Measurements from ENCODE around the gene MYBPH. TPM values are rescaled to one million over a fixed set of nuclear protein-coding genes. Genes with fewer than 3 reads are reported as not detected.

MYBPH gene
- polyA plus RNA-seq, 3 donors, result 0.04 to 0.52 (median 0.16) TPM

- intact Hi-C loops (cut with micrococcal nuclease), result no loop called here
Measured at GRCh38 chr1:203145321-203146041, 30.1 kb downstream of the MYBPH start.

GRCh38 chr1:203144661-203145060, 31.0 kb downstream of the MYBPH start:
- Mint-ChIP-seq H3K4me3 (peak overlapping the region in 1 of 2 donors; percentile 36), H3K4me1 (peaks cover 3% of the 10 kb centered on the region), H3K36me3 (no peaks in the 10 kb centered on the region), H3K27ac (no peak overlapping the region), H3K27me3 (ENCODE audit: low read depth in 3 of 3) (peaks cover under 1 to 14% (median 8%) of the 10 kb centered on the region in 3 donors), H3K9me3 (no peaks in the 10 kb centered on the region)
- Histone ChIP-seq H3K4me1 (ENCODE audit: control insufficient read depth in 1 of 2, insufficient read depth in 2 of 2, low read length in 2 of 2) (no peaks in the 10 kb centered on the region), H3K36me3 (replicated peaks in 1 of 2; ENCODE audit: control insufficient read depth in 1 of 2, insufficient read depth in 2 of 2, low read length in 2 of 2) (no peaks in the 10 kb centered on the region), H2AFZ (ENCODE audit: insufficient read depth, low read depth, low read length, poor library complexity, severe bottlenecking) (no peak overlapping the region), H3K79me2 (ENCODE audit: insufficient read depth, low read length) (no peaks in the 10 kb centered on the region), H3K9ac (ENCODE audit: insufficient read depth, low read length, poor library complexity, severe bottlenecking) (no peak overlapping the region), H3K4me2 (replicated peaks; ENCODE audit: extremely low read depth, low read length, poor library complexity, severe bottlenecking) (no peak overlapping the region), H4K20me1 (ENCODE audit: insufficient read depth, low read length) (no peaks in the 10 kb centered on the region), H3K27ac (ENCODE audit: low read depth in 1 of 2, low read length in 2 of 2) (no peak overlapping the region), H3K9me3 (replicated peaks in 1 of 2; ENCODE audit: control insufficient read depth in 1 of 2, insufficient read depth in 1 of 2, low read length in 2 of 2) (peaks cover 0 to 2% of the 10 kb centered on the region in 2 donors), H3K27me3 (ENCODE audit: control insufficient read depth in 2 of 2, insufficient read depth in 2 of 2, low read length in 2 of 2) (peaks cover 0 to 10% of the 10 kb centered on the region in 2 donors), H3K4me3 (replicated peaks in 1 of 3; ENCODE audit: low read depth in 2 of 3, low read length in 3 of 3) (no peak overlapping the region)
- 87% methylated on average over 6 of the region's 6 CpGs for WGBS (ENCODE audit: insufficient coverage)
- no peak for DNase-seq
- no peak for TF ChIP-seq CTCF (IDR thresholded peaks at IDR 0.05)
- intact Hi-C loops (cut with micrococcal nuclease), result no loop called here

More at GRCh38 chr1:203145321-203146041, 30.1 kb downstream of the MYBPH start:
- Histone ChIP-seq H3K36me3 (replicated peaks in 1 of 2; ENCODE audit: control insufficient read depth in 1 of 2, insufficient read depth in 2 of 2, low read length in 2 of 2) (no peaks in the 10 kb centered on the region), H3K27ac (ENCODE audit: low read depth in 1 of 2, low read length in 2 of 2) (no peak overlapping the region), H4K20me1 (ENCODE audit: insufficient read depth, low read length) (no peaks in the 10 kb centered on the region), H3K9me3 (replicated peaks in 1 of 2; ENCODE audit: control insufficient read depth in 1 of 2, insufficient read depth in 1 of 2, low read length in 2 of 2) (peaks cover 0 to 2% of the 10 kb centered on the region in 2 donors), H3K4me3 (replicated peaks in 1 of 3; ENCODE audit: low read depth in 2 of 3, low read length in 3 of 3) (no peak overlapping the region), H2AFZ (ENCODE audit: insufficient read depth, low read depth, low read length, poor library complexity, severe bottlenecking) (no peak overlapping the region), H3K9ac (ENCODE audit: insufficient read depth, low read length, poor library complexity, severe bottlenecking) (no peak overlapping the region), H3K79me2 (ENCODE audit: insufficient read depth, low read length) (no peaks in the 10 kb centered on the region), H3K4me2 (replicated peaks; ENCODE audit: extremely low read depth, low read length, poor library complexity, severe bottlenecking) (no peak overlapping the region), H3K4me1 (ENCODE audit: control insufficient read depth in 1 of 2, insufficient read depth in 2 of 2, low read length in 2 of 2) (no peaks in the 10 kb centered on the region), H3K27me3 (ENCODE audit: control insufficient read depth in 2 of 2, insufficient read depth in 2 of 2, low read length in 2 of 2) (peaks cover 0 to 8% of the 10 kb centered on the region in 2 donors)
- Mint-ChIP-seq H3K27me3 (ENCODE audit: low read depth in 3 of 3) (peaks cover 8 to 20% (median 8%) of the 10 kb centered on the region in 3 donors), H3K4me3 (no peak overlapping the region), H3K9me3 (no peaks in the 10 kb centered on the region), H3K36me3 (no peaks in the 10 kb centered on the region), H3K4me1 (peaks cover 3% of the 10 kb centered on the region), H3K27ac (no peak overlapping the region)
- 79% methylated on average over 7 of the region's 13 CpGs for WGBS (ENCODE audit: insufficient coverage)
- DNase-seq, result no peak
- no peak for TF ChIP-seq CTCF (IDR thresholded peaks at IDR 0.05)
